ENCODE measurements around the gene SLC51B. TPM values are rescaled to one million over a fixed set of nuclear protein-coding genes. Genes with fewer than 3 reads are reported as not detected.
"Not testable (repeated sequence)": the region's sequence is repeated elsewhere in the genome, so short reads cannot be mapped to it uniquely, and the experiment has no call there.

Gene SLC51B
- total and polyA plus RNA-seq, 2 experiments from 2014 or later, result 6.5 to 8.6 TPM

DNA sequence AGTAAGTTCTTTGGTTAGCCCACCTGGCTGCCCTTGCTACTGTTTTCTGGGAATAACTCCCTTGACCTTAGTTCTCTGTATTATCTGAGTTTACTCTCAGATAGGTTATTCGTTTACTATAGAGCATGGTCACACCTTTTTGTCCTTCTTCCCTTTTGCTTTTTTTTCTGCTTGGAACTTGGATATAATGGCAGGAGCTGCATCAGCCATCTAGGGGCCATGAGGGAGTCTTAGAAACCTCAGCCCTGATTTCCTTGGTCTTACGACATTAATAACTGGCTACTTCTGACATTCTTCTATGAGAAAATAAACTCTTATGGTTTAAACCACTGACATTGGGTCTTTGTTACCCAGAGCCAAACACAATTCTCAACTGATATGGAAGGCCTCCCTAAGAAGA is 3.4 kb upstream of the SLC51B start:
- Histone ChIP-seq H4K20me1 (ENCODE audit: insufficient read depth, poor library complexity, severe bottlenecking) (no peaks in the 10 kb centered on the region), H2AFZ (no peak overlapping the region), H3K4me1 (ENCODE audit: insufficient read depth) (peaks cover 22% of the 10 kb centered on the region), H3K36me3 (replicated peaks; ENCODE audit: insufficient read depth, low read depth) (no peaks in the 10 kb centered on the region), H3K79me2 (peaks cover 4% of the 10 kb centered on the region), H3K4me3 (no peak overlapping the region), H3K27ac (no peak overlapping the region), H3K9me2 (replicated peaks; ENCODE audit: insufficient read depth) (no peaks in the 10 kb centered on the region), H3K27me3 (no peaks in the 10 kb centered on the region), H3K4me2 (no peak overlapping the region), H3K9me3 (ENCODE audit: low read depth) (no peaks in the 10 kb centered on the region)
- TF ChIP-seq EZH2phosphoT487 (IDR thresholded peaks at IDR 0.05; ENCODE audit: low read depth, severe bottlenecking, unreplicated experiment) (no peak), EZH2 (IDR thresholded peaks at IDR 0.05; ENCODE audit: borderline replicate concordance) (no peak)
- TF ChIP-seq, protein P1, sequence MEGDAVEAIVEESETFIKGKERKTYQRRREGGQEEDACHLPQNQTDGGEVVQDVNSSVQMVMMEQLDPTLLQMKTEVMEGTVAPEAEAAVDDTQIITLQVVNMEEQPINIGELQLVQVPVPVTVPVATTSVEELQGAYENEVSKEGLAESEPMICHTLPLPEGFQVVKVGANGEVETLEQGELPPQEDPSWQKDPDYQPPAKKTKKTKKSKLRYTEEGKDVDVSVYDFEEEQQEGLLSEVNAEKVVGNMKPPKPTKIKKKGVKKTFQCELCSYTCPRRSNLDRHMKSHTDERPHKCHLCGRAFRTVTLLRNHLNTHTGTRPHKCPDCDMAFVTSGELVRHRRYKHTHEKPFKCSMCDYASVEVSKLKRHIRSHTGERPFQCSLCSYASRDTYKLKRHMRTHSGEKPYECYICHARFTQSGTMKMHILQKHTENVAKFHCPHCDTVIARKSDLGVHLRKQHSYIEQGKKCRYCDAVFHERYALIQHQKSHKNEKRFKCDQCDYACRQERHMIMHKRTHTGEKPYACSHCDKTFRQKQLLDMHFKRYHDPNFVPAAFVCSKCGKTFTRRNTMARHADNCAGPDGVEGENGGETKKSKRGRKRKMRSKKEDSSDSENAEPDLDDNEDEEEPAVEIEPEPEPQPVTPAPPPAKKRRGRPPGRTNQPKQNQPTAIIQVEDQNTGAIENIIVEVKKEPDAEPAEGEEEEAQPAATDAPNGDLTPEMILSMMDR (IDR thresholded peaks at IDR 0.05; ENCODE audit: poor library complexity), result no peak
- no peak for DNase-seq (ENCODE audit: low spot score)
- WGBS (ENCODE audit: low lambda C conversion rate, missing lambda C conversion rate), result 90% methylated on average over 2 of the region's 2 CpGs

DNA sequence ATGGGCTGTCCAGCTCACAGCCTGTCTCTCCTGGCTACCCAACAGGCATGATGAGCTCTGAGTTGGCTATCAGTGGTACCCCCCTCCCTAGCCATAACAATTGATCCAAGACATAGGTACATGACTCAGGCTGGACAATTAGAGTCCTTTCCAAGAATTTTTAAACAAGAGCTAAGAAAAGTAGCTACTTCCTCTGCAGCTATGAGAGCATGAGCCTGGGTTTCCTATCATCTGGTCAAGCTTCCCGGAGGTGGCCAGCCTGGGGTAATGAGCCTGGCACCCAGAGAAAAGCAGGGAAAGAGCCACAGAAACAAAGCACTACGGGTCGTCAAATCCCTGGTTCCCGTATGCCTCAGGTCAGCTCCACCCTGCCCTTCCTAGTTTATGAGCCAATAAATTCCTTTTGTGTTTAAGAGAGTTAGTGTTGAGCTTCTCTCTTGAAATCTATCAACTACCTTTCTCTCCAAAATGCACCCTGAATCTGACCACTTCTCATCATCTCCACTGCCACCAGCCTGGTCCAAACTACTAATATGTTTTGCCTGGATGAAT is 2.3 kb upstream of the SLC51B start:
- TF ChIP-seq, protein P1 (IDR thresholded peaks at IDR 0.05; ENCODE audit: poor library complexity), result no peak
- no peak for TF ChIP-seq EZH2phosphoT487 (IDR thresholded peaks at IDR 0.05; ENCODE audit: low read depth, severe bottlenecking, unreplicated experiment)
- TF ChIP-seq EZH2 (IDR thresholded peaks at IDR 0.05; ENCODE audit: borderline replicate concordance), result no peak
- H3K9me2 ChIP-seq (replicated peaks; ENCODE audit: insufficient read depth), result no peaks in the 10 kb centered on the region
- H3K36me3 ChIP-seq (replicated peaks; ENCODE audit: insufficient read depth, low read depth), result no peaks in the 10 kb centered on the region
- no peaks in the 10 kb centered on the region for H3K9me3 ChIP-seq (ENCODE audit: low read depth)
- no peaks in the 10 kb centered on the region for H4K20me1 ChIP-seq (ENCODE audit: insufficient read depth, poor library complexity, severe bottlenecking)
- DNase-seq (ENCODE audit: low spot score), result no peak
- peaks cover 15% of the 10 kb centered on the region for H3K4me1 ChIP-seq (ENCODE audit: insufficient read depth)
- H3K79me2 ChIP-seq, result peaks cover 13% of the 10 kb centered on the region
- H3K4me2 ChIP-seq, result no peak overlapping the region
- peak overlapping the region; percentile 74 for H3K27ac ChIP-seq
- no peak overlapping the region for H2AFZ ChIP-seq
- H3K27me3 ChIP-seq, result no peaks in the 10 kb centered on the region
- WGBS (ENCODE audit: low lambda C conversion rate, missing lambda C conversion rate), result 26% methylated on average over 4 of the region's 4 CpGs
- H3K4me3 ChIP-seq, result no peak overlapping the region

DNA sequence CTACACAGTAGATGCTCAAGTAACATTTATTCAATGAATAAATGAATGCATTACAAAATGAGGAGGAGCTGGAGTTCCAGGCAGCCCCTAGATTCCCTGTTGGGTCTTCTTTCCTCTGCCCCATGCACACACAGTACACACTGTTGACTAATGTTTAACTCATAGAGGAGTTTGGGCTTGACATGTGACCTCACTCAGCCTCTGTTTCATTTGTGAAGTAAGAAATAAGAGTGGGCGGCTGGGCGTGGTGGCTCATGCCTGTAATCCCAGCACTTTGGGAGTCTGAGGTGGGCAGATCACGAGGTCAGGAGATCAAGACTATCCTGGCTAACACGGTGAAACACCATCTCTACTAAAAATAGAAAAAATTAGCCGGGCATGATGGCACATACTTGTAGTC is 969 bp upstream of the SLC51B start:
- H3K4me3 ChIP-seq; H4K20me1 ChIP-seq (ENCODE audit: insufficient read depth, poor library complexity, severe bottlenecking); H3K9me3 ChIP-seq (ENCODE audit: low read depth); H3K9me2 ChIP-seq (replicated peaks; ENCODE audit: insufficient read depth); H3K27me3 ChIP-seq; H3K36me3 ChIP-seq (replicated peaks; ENCODE audit: insufficient read depth, low read depth); H2AFZ ChIP-seq: not testable (repeated sequence)
- Histone ChIP-seq H3K4me2 (peak overlapping the region; percentile 57), H3K79me2 (peaks cover 13% of the 10 kb centered on the region), H3K27ac (peak overlapping the region; percentile 74), H3K4me1 (ENCODE audit: insufficient read depth) (peaks cover 15% of the 10 kb centered on the region)
- WGBS (ENCODE audit: low lambda C conversion rate, missing lambda C conversion rate), result 73% methylated on average over 5 of the region's 5 CpGs
- DNase-seq (ENCODE audit: low spot score), result peak; percentile 76

DNA sequence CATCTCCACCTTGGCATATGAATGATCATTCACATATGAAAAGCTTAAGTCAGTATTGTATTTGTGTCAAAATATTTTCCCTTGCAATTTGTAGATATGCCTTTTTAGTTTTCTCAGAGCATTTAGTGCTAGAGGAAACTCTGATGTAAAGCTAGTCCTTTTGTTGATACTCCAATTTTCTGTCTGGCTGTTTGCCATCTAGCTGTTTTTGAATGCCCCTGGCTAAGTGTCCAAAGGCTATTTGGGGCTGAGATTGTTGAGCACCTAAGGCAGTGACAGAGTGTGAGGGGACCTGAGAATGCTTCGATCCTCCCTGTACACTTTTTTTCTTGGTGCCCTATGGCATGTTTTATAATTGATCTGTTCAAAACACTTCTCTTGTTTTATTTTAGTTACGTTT is 3.1 kb downstream of the SLC51B start:
- no peaks in the 10 kb centered on the region for H4K20me1 ChIP-seq (ENCODE audit: insufficient read depth, poor library complexity, severe bottlenecking)
- 91% methylated on average over 2 of the region's 2 CpGs for WGBS (ENCODE audit: low lambda C conversion rate, missing lambda C conversion rate)
- no peaks in the 10 kb centered on the region for H3K27me3 ChIP-seq
- peaks cover 13% of the 10 kb centered on the region for H3K4me1 ChIP-seq (ENCODE audit: insufficient read depth)
- peaks cover 13% of the 10 kb centered on the region for H3K79me2 ChIP-seq
- H3K9me3 ChIP-seq (ENCODE audit: low read depth), result no peaks in the 10 kb centered on the region
- no peaks in the 10 kb centered on the region for H3K9me2 ChIP-seq (replicated peaks; ENCODE audit: insufficient read depth)
- H3K4me2 ChIP-seq, result no peak overlapping the region
- H2AFZ ChIP-seq, result no peak overlapping the region
- H3K4me3 ChIP-seq, result no peak overlapping the region
- no peak overlapping the region for H3K27ac ChIP-seq
- H3K36me3 ChIP-seq (replicated peaks; ENCODE audit: insufficient read depth, low read depth), result no peaks in the 10 kb centered on the region
- DNase-seq (ENCODE audit: low spot score), result no peak
- no peak for TF ChIP-seq EZH2phosphoT487 (IDR thresholded peaks at IDR 0.05; ENCODE audit: low read depth, severe bottlenecking, unreplicated experiment)
- TF ChIP-seq EZH2 (IDR thresholded peaks at IDR 0.05; ENCODE audit: borderline replicate concordance), result no peak
- TF ChIP-seq, protein P1 (IDR thresholded peaks at IDR 0.05; ENCODE audit: poor library complexity), result no peak

All from hepatocyte (in vitro differentiated cells).